ENCODE data around the gene TRPC6. TPM values are rescaled to one million over a fixed set of nuclear protein-coding genes. Genes with fewer than 3 reads are reported as not detected.

TRPC6 gene
- total and polyA plus RNA-seq, 2 of the 8 experiments (the other 6 are each of a cell fraction or from before 2014, with no cell fraction given) = 0.26 to 0.39 TPM

DNA sequence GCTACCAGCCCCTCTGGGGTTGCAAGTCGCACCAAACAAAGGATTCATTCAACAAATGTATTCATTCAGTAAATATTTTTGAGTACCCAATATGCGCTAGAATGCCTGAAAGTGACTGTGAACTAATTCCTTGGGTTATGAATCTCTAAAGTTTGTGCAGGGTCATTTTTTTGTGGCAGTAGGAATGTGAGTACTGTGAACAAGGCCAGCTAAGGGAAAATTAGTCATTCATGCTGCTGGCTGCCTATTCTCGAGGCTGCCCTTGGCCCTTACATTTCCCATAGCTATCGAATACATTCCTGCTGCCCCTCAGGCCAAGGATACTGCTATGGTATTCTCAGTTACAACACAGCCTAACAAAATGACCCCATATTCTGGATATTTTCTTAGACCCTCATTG, 141.6 kb downstream of the TRPC6 start:
- Histone ChIP-seq H3K9ac (replicated peaks in 1 of 4; ENCODE audit: extremely low read depth in 1 of 4, low read depth in 3 of 4, low read length in 3 of 4) (no peak overlapping the region), H3K18ac (ENCODE audit: extremely low read depth, low read length) (no peak overlapping the region), H3K56ac (replicated peaks; ENCODE audit: insufficient read length, low read depth, low read length) (no peak overlapping the region), H3K36me3 (ENCODE audit: control insufficient read depth in 2 of 4, insufficient read depth in 4 of 4, low read length in 3 of 4) (no peaks in the 10 kb centered on the region), H3K79me1 (ENCODE audit: low read depth, low read length) (no peaks in the 10 kb centered on the region), H2BK120ac (replicated peaks; ENCODE audit: low read depth, low read length) (no peak overlapping the region), H2BK5ac (ENCODE audit: low read depth, low read length) (no peak overlapping the region), H4K91ac (replicated peaks; ENCODE audit: insufficient read length, low read length) (no peak overlapping the region), H3K9me3 (ENCODE audit: insufficient read depth in 2 of 2, low read depth in 1 of 2, low read length in 1 of 2) (no peaks in the 10 kb centered on the region), H4K8ac (ENCODE audit: extremely low read depth, insufficient read depth, low read length) (no peak overlapping the region), H2BK12ac (ENCODE audit: low read depth, low read length) (no peak overlapping the region), H2AFZ (ENCODE audit: low read length) (no peak overlapping the region), H4K20me1 (replicated peaks in 1 of 2; ENCODE audit: control insufficient read depth in 1 of 2, insufficient read depth in 2 of 2, low read length in 2 of 2) (no peaks in the 10 kb centered on the region), H3K4me2 (ENCODE audit: insufficient read depth in 1 of 2, low read depth in 2 of 2, low read length in 2 of 2) (no peak overlapping the region), H3K79me2 (ENCODE audit: control insufficient read depth in 1 of 2, insufficient read depth in 2 of 2, low read length in 2 of 2) (no peaks in the 10 kb centered on the region), H2BK15ac (ENCODE audit: low read length) (no peak overlapping the region), H3K27me3 (replicated peaks in 1 of 4; ENCODE audit: control insufficient read depth in 3 of 4, extremely low read depth in 1 of 4, insufficient read depth in 3 of 4, low read length in 3 of 4) (no peaks in the 10 kb centered on the region), H2BK20ac (ENCODE audit: low read length) (no peak overlapping the region), H3K23ac (ENCODE audit: insufficient read length) (no peak overlapping the region), H3K4me1 (replicated peaks in 1 of 4; ENCODE audit: control insufficient read depth in 3 of 4, insufficient read depth in 4 of 4, low read length in 3 of 4) (no peaks in the 10 kb centered on the region), H4K5ac (ENCODE audit: insufficient read length, low read depth, low read length) (no peak overlapping the region), H3K23me2 (ENCODE audit: low read depth, low read length) (no peaks in the 10 kb centered on the region), H2AK5ac (ENCODE audit: low read depth, low read length) (no peak overlapping the region), H3K14ac (ENCODE audit: insufficient read length) (no peak overlapping the region), H3K4ac (replicated peaks; ENCODE audit: insufficient read length, low read depth, low read length) (no peak overlapping the region), H3K4me3 (ENCODE audit: extremely low read depth in 1 of 4, insufficient read depth in 2 of 4, low read depth in 3 of 4, low read length in 4 of 4) (no peak overlapping the region), H3K27ac (ENCODE audit: low read depth, low read length) (no peak overlapping the region)
- WGBS, 2 experiments (ENCODE audit: extremely low coverage in 1 of 2, insufficient coverage in 1 of 2, insufficient read length in 1 of 2, insufficient replicate concordance in 2 of 2, low coverage in 1 of 2, low lambda C conversion rate in 2 of 2, missing lambda C conversion rate in 1 of 2) = 91% methylated on average over 4 of the region's 4 CpGs; no CpG with 5 or more reads in 1 of the 2 experiments
- DNase-seq (ENCODE audit: low read depth in 1 of 2, low spot score in 2 of 2) (no peak), FAIRE-seq (no peak)
- POLR2A ChIA-PET (ENCODE audit: partially characterized antibody) = no interaction called here
- CTCF ChIA-PET (ENCODE audit: partially characterized antibody) = interaction anchor here (1.1 to 5.1 kb wide), 3 partner anchors 178 to 420 kb away, joined by 3 to 25 read pairs (median 5); no protein-coding TSS in a partner anchor
- TF ChIP-seq RAD21 (IDR thresholded peaks at IDR 0.05 in 1 of 2, conservative IDR thresholded peaks at IDR 0.05 in 1 of 2; ENCODE audit: low read depth in 2 of 2, low read length in 2 of 2) = no peak
- TF ChIP-seq HDAC6 (IDR thresholded peaks at IDR 0.05; ENCODE audit: low read depth, low read length) = no peak
- TF ChIP-seq SIX5 (IDR thresholded peaks at IDR 0.05; ENCODE audit: low read depth, low read length) = no peak
- TF ChIP-seq RXRA (IDR thresholded peaks at IDR 0.05; ENCODE audit: insufficient read depth, low read depth, low read length) = no peak
- TF ChIP-seq HDAC2 (IDR thresholded peaks at IDR 0.05; ENCODE audit: borderline replicate concordance in 1 of 2, low read depth in 2 of 2, low read length in 2 of 2) = no peak
- no peak for TF ChIP-seq RFX5 (IDR thresholded peaks at IDR 0.05; ENCODE audit: borderline replicate concordance, low read depth, low read length)
- no peak for TF ChIP-seq EP300 (IDR thresholded peaks at IDR 0.05; ENCODE audit: borderline replicate concordance in 1 of 2, low read depth in 2 of 2, low read length in 2 of 2)
- no peak for TF ChIP-seq CEBPB (IDR thresholded peaks at IDR 0.05; ENCODE audit: low read depth, low read length)
- TF ChIP-seq TAF7 (optimal IDR thresholded peaks at IDR 0.05; ENCODE audit: borderline replicate concordance, low read depth, low read length) = no peak
- no peak for TF ChIP-seq SUZ12 (IDR thresholded peaks at IDR 0.05; ENCODE audit: low read length)
- no peak for TF ChIP-seq CHD1 (IDR thresholded peaks at IDR 0.05; ENCODE audit: low read depth, low read length)
- TF ChIP-seq SIN3A (conservative IDR thresholded peaks at IDR 0.05 in 1 of 2, IDR thresholded peaks at IDR 0.05 in 1 of 2; ENCODE audit: low read depth in 1 of 2, low read length in 2 of 2) = no peak
- TF ChIP-seq SP1 (IDR thresholded peaks at IDR 0.05; ENCODE audit: low read depth, low read length) = no peak
- TF ChIP-seq MAFK (IDR thresholded peaks at IDR 0.05; ENCODE audit: low read depth, low read length) = no peak
